ENCODE results near the gene ZNF595.
"Not testable (repeated sequence)": the region's sequence is repeated elsewhere in the genome, so short reads cannot be mapped to it uniquely, and the experiment has no call there.

Gene ZNF595

GRCh38 chr4:36559-37415, 16.3 kb upstream of the ZNF595 start:
- H3K4me3 ChIP-seq (ENCODE audit: low read depth in 1 of 2, low read length in 2 of 2); H3K9me3 ChIP-seq (ENCODE audit: control insufficient read depth in 1 of 2, low read length in 2 of 2); H3K36me3 ChIP-seq (ENCODE audit: control insufficient read depth in 1 of 2, insufficient read depth in 2 of 2, low read length in 2 of 2); H3K27me3 ChIP-seq (ENCODE audit: low read depth, low read length); H3K4me1 ChIP-seq (ENCODE audit: control insufficient read depth in 1 of 2, insufficient read depth in 2 of 2, low read length in 2 of 2); H3K27ac ChIP-seq (ENCODE audit: low read length): not testable (repeated sequence)

- not testable (repeated sequence) for H3K27ac ChIP-seq (ENCODE audit: low read length); H3K9me3 ChIP-seq (ENCODE audit: control insufficient read depth in 1 of 2, low read length in 2 of 2); H3K27me3 ChIP-seq (ENCODE audit: low read depth, low read length); H3K4me1 ChIP-seq (ENCODE audit: control insufficient read depth in 1 of 2, insufficient read depth in 2 of 2, low read length in 2 of 2); H3K36me3 ChIP-seq (ENCODE audit: control insufficient read depth in 1 of 2, insufficient read depth in 2 of 2, low read length in 2 of 2); H3K4me3 ChIP-seq (ENCODE audit: low read depth in 1 of 2, low read length in 2 of 2)
These were observed 14.9 kb upstream of the ZNF595 start for GRCh38 chr4:38202-38601.

- not testable (repeated sequence) for H3K4me1 ChIP-seq (ENCODE audit: control insufficient read depth in 1 of 2, insufficient read depth in 2 of 2, low read length in 2 of 2); H3K36me3 ChIP-seq (ENCODE audit: control insufficient read depth in 1 of 2, insufficient read depth in 2 of 2, low read length in 2 of 2); H3K4me3 ChIP-seq (ENCODE audit: low read depth in 1 of 2, low read length in 2 of 2); H3K9me3 ChIP-seq (ENCODE audit: control insufficient read depth in 1 of 2, low read length in 2 of 2); H3K27me3 ChIP-seq (ENCODE audit: low read depth, low read length); H3K27ac ChIP-seq (ENCODE audit: low read length)
These were observed 9.7 kb upstream of the ZNF595 start for GRCh38 chr4:43375-43774.

- not testable (repeated sequence) for H3K4me1 ChIP-seq (ENCODE audit: control insufficient read depth in 1 of 2, insufficient read depth in 2 of 2, low read length in 2 of 2); H3K36me3 ChIP-seq (ENCODE audit: control insufficient read depth in 1 of 2, insufficient read depth in 2 of 2, low read length in 2 of 2); H3K9me3 ChIP-seq (ENCODE audit: control insufficient read depth in 1 of 2, low read length in 2 of 2); H3K4me3 ChIP-seq (ENCODE audit: low read depth in 1 of 2, low read length in 2 of 2); H3K27me3 ChIP-seq (ENCODE audit: low read depth, low read length); H3K27ac ChIP-seq (ENCODE audit: low read length)
These were observed 1.9 kb upstream of the ZNF595 start for GRCh38 chr4:51253-51652.

- not testable (repeated sequence) for H3K9me3 ChIP-seq (ENCODE audit: control insufficient read depth in 1 of 2, low read length in 2 of 2); H3K36me3 ChIP-seq (ENCODE audit: control insufficient read depth in 1 of 2, insufficient read depth in 2 of 2, low read length in 2 of 2); H3K27ac ChIP-seq (ENCODE audit: low read length); H3K4me3 ChIP-seq (ENCODE audit: low read depth in 1 of 2, low read length in 2 of 2); H3K27me3 ChIP-seq (ENCODE audit: low read depth, low read length); H3K4me1 ChIP-seq (ENCODE audit: control insufficient read depth in 1 of 2, insufficient read depth in 2 of 2, low read length in 2 of 2)
These were observed 1.4 kb upstream of the ZNF595 start for GRCh38 chr4:51655-52277.

GRCh38 chr4:53521-53920, 400 bp downstream of the ZNF595 start:
- H3K27ac ChIP-seq (ENCODE audit: low read length); H3K4me3 ChIP-seq (ENCODE audit: low read depth in 1 of 2, low read length in 2 of 2): not testable (repeated sequence)

GRCh38 chr4:64733-65132, 11.6 kb downstream of the ZNF595 start:
- H3K27ac ChIP-seq (ENCODE audit: low read length); H3K4me1 ChIP-seq (ENCODE audit: control insufficient read depth in 1 of 2, insufficient read depth in 2 of 2, low read length in 2 of 2); H3K4me3 ChIP-seq (ENCODE audit: low read depth in 1 of 2, low read length in 2 of 2); H3K27me3 ChIP-seq (ENCODE audit: low read depth, low read length): not testable (repeated sequence)
- peaks cover 11 to 12% of the 10 kb centered on the region in 2 donors for H3K9me3 ChIP-seq (ENCODE audit: control insufficient read depth in 1 of 2, low read length in 2 of 2)
- peaks cover 4 to 13% of the 10 kb centered on the region in 2 donors for H3K36me3 ChIP-seq (ENCODE audit: control insufficient read depth in 1 of 2, insufficient read depth in 2 of 2, low read length in 2 of 2)

More at GRCh38 chr4:53521-53920, 400 bp downstream of the ZNF595 start:
- H3K4me1 ChIP-seq (ENCODE audit: control insufficient read depth in 1 of 2, insufficient read depth in 2 of 2, low read length in 2 of 2); H3K27me3 ChIP-seq (ENCODE audit: low read depth, low read length); H3K9me3 ChIP-seq (ENCODE audit: control insufficient read depth in 1 of 2, low read length in 2 of 2); H3K36me3 ChIP-seq (ENCODE audit: control insufficient read depth in 1 of 2, insufficient read depth in 2 of 2, low read length in 2 of 2): not testable (repeated sequence)

- H3K27ac ChIP-seq (ENCODE audit: low read length) = no peak overlapping the region
- peaks cover 41 to 58% of the 10 kb centered on the region in 2 donors for H3K9me3 ChIP-seq (ENCODE audit: control insufficient read depth in 1 of 2, low read length in 2 of 2)
- no peaks in the 10 kb centered on the region for H3K4me1 ChIP-seq (ENCODE audit: control insufficient read depth in 1 of 2, insufficient read depth in 2 of 2, low read length in 2 of 2)
- H3K4me3 ChIP-seq (ENCODE audit: low read depth in 1 of 2, low read length in 2 of 2) = peak overlapping the region in 1 of 2 donors; percentile 19
- H3K27me3 ChIP-seq (ENCODE audit: low read depth, low read length) = no peaks in the 10 kb centered on the region
- peaks cover 19 to 79% of the 10 kb centered on the region in 2 donors for H3K36me3 ChIP-seq (ENCODE audit: control insufficient read depth in 1 of 2, insufficient read depth in 2 of 2, low read length in 2 of 2)
These were observed 18.7 kb downstream of the ZNF595 start for GRCh38 chr4:71830-72229.

- H3K36me3 ChIP-seq (ENCODE audit: control insufficient read depth in 1 of 2, insufficient read depth in 2 of 2, low read length in 2 of 2) = peaks cover 20 to 76% of the 10 kb centered on the region in 2 donors
- peak overlapping the region; percentile 46 to 61 for H3K4me3 ChIP-seq (ENCODE audit: low read depth in 1 of 2, low read length in 2 of 2)
- H3K9me3 ChIP-seq (ENCODE audit: control insufficient read depth in 1 of 2, low read length in 2 of 2) = peaks cover 69 to 81% of the 10 kb centered on the region in 2 donors
These were observed 32.8 kb downstream of the ZNF595 start for GRCh38 chr4:85951-86350.

GRCh38 chr4:86559-87324, 33.6 kb downstream of the ZNF595 start:
- Histone ChIP-seq H3K9me3 (ENCODE audit: control insufficient read depth in 1 of 2, low read length in 2 of 2) (peaks cover 73 to 83% of the 10 kb centered on the region in 2 donors), H3K4me3 (ENCODE audit: low read depth in 1 of 2, low read length in 2 of 2) (peak overlapping the region; percentile 46 to 61)

More at GRCh38 chr4:85951-86350, 32.8 kb downstream of the ZNF595 start:
- Histone ChIP-seq H3K4me1 (ENCODE audit: control insufficient read depth in 1 of 2, insufficient read depth in 2 of 2, low read length in 2 of 2) (no peaks in the 10 kb centered on the region), H3K27me3 (ENCODE audit: low read depth, low read length) (no peaks in the 10 kb centered on the region), H3K27ac (ENCODE audit: low read length) (no peak overlapping the region)

GRCh38 chr4:98386-98785, 45.3 kb downstream of the ZNF595 start:
- peak overlapping the region in 1 of 2 donors; percentile 15 for H3K4me3 ChIP-seq (ENCODE audit: low read depth in 1 of 2, low read length in 2 of 2)
- peaks cover 0 to 3% of the 10 kb centered on the region in 2 donors for H3K4me1 ChIP-seq (ENCODE audit: control insufficient read depth in 1 of 2, insufficient read depth in 2 of 2, low read length in 2 of 2)
- no peaks in the 10 kb centered on the region for H3K27me3 ChIP-seq (ENCODE audit: low read depth, low read length)
- H3K27ac ChIP-seq (ENCODE audit: low read length) = no peak overlapping the region
- H3K36me3 ChIP-seq (ENCODE audit: control insufficient read depth in 1 of 2, insufficient read depth in 2 of 2, low read length in 2 of 2) = peaks cover 0 to 4% of the 10 kb centered on the region in 2 donors
- H3K9me3 ChIP-seq (ENCODE audit: control insufficient read depth in 1 of 2, low read length in 2 of 2) = peaks cover 40 to 69% of the 10 kb centered on the region in 2 donors

More at GRCh38 chr4:86559-87324, 33.6 kb downstream of the ZNF595 start:
- H3K4me1 ChIP-seq (ENCODE audit: control insufficient read depth in 1 of 2, insufficient read depth in 2 of 2, low read length in 2 of 2); H3K27me3 ChIP-seq (ENCODE audit: low read depth, low read length); H3K27ac ChIP-seq (ENCODE audit: low read length): not testable (repeated sequence)
- peaks cover 16 to 76% of the 10 kb centered on the region in 2 donors for H3K36me3 ChIP-seq (ENCODE audit: control insufficient read depth in 1 of 2, insufficient read depth in 2 of 2, low read length in 2 of 2)

Measured in muscle layer of duodenum (tissue), 2 donors.